ENCODE data around the gene STARD9. TPM values are rescaled to one million over a fixed set of nuclear protein-coding genes. Genes with fewer than 3 reads are reported as not detected.

STARD9 gene
- total and polyA plus RNA-seq, 9 of the 15 experiments (the other 6 are each of a cell fraction or from before 2014, with no cell fraction given), result 0.45 to 6.0 (median 3.6) TPM

DNA sequence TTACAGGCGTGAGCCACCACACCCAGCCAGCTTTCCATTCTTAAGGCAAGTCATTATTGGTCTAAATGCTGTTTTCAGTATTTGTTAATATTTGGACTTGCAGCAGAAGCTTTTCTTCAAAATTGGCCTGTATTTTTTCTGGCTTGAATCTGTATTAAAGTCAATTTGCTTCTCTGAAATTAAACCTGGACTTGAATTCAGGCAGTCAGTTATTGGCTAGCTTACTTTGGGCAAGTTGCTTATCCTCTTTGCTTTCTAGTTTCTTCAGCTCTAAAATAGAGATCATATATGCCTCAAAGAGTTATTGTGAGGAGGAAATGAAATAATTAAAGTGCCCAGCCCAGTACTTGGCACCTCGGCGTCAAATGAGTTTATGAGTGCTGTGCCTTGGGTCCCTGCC is 17.3 kb downstream of the STARD9 start:
- H3K4me3 ChIP-seq, result no peak overlapping the region
- H3K9me1 ChIP-seq (ENCODE audit: control insufficient read depth, insufficient read depth, low read length), result no peaks in the 10 kb centered on the region
- H3K9ac ChIP-seq (ENCODE audit: insufficient read depth in 1 of 2, low read depth in 2 of 2, low read length in 2 of 2), result no peak overlapping the region
- DNase-seq (ENCODE audit: extremely low read depth in 1 of 4, low spot score in 3 of 4) (no peak), ATAC-seq (no peak), FAIRE-seq (no peak)
- peaks cover 7 to 18% of the 10 kb centered on the region in 2 experiments; a peak in 4 of 5 replicates for H3K4me1 ChIP-seq (replicated peaks in 1 of 2; ENCODE audit: control insufficient read depth in 2 of 2, insufficient read depth in 2 of 2, low read length in 2 of 2)
- H3K79me2 ChIP-seq (ENCODE audit: control insufficient read depth, insufficient read depth, low read length), result no peaks in the 10 kb centered on the region
- H2AFZ ChIP-seq (ENCODE audit: low read depth, low read length), result no peak overlapping the region
- H3K36me3 ChIP-seq (ENCODE audit: control insufficient read depth, insufficient read depth, low read length), result no peaks in the 10 kb centered on the region
- H3K27ac ChIP-seq (ENCODE audit: extremely low read depth, low read depth, low read length), result no peak overlapping the region
- no peaks in the 10 kb centered on the region for H3K27me3 ChIP-seq (ENCODE audit: control insufficient read depth in 2 of 2, insufficient read depth in 2 of 2, low read length in 2 of 2)
- 92% methylated on average over 3 of the region's 3 CpGs for WGBS (ENCODE audit: insufficient coverage, low coverage, missing lambda C conversion rate)
- ChIA-PET POLR2A (interaction anchor here (0.7 to 2.0 kb wide), 3 partner anchors 9 to 16 kb away, joined by 3 to 6 read pairs (median 5); no protein-coding TSS in a partner anchor), CTCF (ENCODE audit: low intra/inter-chr PET ratio) (no interaction called here)
- no peaks in the 10 kb centered on the region for H3K9me3 ChIP-seq (replicated peaks; ENCODE audit: control insufficient read depth, insufficient read depth, low read depth, low read length)
- no TSS peak for BruUV-seq (replicated peaks)
- H3K4me2 ChIP-seq (ENCODE audit: insufficient read depth, low read length), result no peak overlapping the region
- in situ Hi-C loops (cut with MboI), result no loop called here
- intact Hi-C loops (cut with micrococcal nuclease), result no loop called here
- H4K20me1 ChIP-seq (replicated peaks; ENCODE audit: control insufficient read depth, insufficient read depth, low read length), result no peaks in the 10 kb centered on the region
- no peak for TF ChIP-seq FOXK2 (conservative IDR thresholded peaks at IDR 0.05 in 1 of 2, IDR thresholded peaks at IDR 0.05 in 1 of 2; ENCODE audit: low read depth in 2 of 2)
- TF ChIP-seq PHF20 (IDR thresholded peaks at IDR 0.05; ENCODE audit: partially characterized antibody), result no peak
- TF ChIP-seq ESRRA (IDR thresholded peaks at IDR 0.05; ENCODE audit: borderline replicate concordance, low read depth), result no peak
- TF ChIP-seq SMARCE1 (IDR thresholded peaks at IDR 0.05), result no peak
- TF ChIP-seq, protein P1, sequence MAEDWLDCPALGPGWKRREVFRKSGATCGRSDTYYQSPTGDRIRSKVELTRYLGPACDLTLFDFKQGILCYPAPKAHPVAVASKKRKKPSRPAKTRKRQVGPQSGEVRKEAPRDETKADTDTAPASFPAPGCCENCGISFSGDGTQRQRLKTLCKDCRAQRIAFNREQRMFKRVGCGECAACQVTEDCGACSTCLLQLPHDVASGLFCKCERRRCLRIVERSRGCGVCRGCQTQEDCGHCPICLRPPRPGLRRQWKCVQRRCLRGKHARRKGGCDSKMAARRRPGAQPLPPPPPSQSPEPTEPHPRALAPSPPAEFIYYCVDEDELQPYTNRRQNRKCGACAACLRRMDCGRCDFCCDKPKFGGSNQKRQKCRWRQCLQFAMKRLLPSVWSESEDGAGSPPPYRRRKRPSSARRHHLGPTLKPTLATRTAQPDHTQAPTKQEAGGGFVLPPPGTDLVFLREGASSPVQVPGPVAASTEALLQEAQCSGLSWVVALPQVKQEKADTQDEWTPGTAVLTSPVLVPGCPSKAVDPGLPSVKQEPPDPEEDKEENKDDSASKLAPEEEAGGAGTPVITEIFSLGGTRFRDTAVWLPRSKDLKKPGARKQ (CRISPR knock-in tag; IDR thresholded peaks at IDR 0.05), result no peak
- TF ChIP-seq, protein P2, sequence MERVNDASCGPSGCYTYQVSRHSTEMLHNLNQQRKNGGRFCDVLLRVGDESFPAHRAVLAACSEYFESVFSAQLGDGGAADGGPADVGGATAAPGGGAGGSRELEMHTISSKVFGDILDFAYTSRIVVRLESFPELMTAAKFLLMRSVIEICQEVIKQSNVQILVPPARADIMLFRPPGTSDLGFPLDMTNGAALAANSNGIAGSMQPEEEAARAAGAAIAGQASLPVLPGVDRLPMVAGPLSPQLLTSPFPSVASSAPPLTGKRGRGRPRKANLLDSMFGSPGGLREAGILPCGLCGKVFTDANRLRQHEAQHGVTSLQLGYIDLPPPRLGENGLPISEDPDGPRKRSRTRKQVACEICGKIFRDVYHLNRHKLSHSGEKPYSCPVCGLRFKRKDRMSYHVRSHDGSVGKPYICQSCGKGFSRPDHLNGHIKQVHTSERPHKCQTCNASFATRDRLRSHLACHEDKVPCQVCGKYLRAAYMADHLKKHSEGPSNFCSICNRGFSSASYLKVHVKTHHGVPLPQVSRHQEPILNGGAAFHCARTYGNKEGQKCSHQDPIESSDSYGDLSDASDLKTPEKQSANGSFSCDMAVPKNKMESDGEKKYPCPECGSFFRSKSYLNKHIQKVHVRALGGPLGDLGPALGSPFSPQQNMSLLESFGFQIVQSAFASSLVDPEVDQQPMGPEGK (CRISPR knock-in tag; IDR thresholded peaks at IDR 0.05; ENCODE audit: borderline replicate concordance), result no peak
- TF ChIP-seq, protein P3, sequence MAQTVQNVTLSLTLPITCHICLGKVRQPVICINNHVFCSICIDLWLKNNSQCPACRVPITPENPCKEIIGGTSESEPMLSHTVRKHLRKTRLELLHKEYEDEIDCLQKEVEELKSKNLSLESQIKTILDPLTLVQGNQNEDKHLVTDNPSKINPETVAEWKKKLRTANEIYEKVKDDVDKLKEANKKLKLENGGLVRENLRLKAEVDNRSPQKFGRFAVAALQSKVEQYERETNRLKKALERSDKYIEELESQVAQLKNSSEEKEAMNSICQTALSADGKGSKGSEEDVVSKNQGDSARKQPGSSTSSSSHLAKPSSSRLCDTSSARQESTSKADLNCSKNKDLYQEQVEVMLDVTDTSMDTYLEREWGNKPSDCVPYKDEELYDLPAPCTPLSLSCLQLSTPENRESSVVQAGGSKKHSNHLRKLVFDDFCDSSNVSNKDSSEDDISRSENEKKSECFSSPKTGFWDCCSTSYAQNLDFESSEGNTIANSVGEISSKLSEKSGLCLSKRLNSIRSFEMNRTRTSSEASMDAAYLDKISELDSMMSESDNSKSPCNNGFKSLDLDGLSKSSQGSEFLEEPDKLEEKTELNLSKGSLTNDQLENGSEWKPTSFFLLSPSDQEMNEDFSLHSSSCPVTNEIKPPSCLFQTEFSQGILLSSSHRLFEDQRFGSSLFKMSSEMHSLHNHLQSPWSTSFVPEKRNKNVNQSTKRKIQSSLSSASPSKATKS (CRISPR knock-in tag; IDR thresholded peaks at IDR 0.05), result no peak
- TF ChIP-seq BMI1 (IDR thresholded peaks at IDR 0.05; ENCODE audit: low read length), result no peak
- TF ChIP-seq MXI1 (IDR thresholded peaks at IDR 0.05; ENCODE audit: low read depth, low read length), result no peak
- TF ChIP-seq POLR2G (IDR thresholded peaks at IDR 0.05; ENCODE audit: low read depth, low read length), result no peak
- TF ChIP-seq DMBX1 (CRISPR knock-in tag; IDR thresholded peaks at IDR 0.05; ENCODE audit: borderline replicate concordance), result no peak
- TF ChIP-seq GABPB2 (CRISPR knock-in tag; conservative IDR thresholded peaks at IDR 0.05), result no peak
